Lower leg skin (tissue), 3 donors: ENCODE data around the gene APP.

Experiments used
- CTCF ChIP-seq, 3 donors: fragments of 450-650 bp; IDR thresholded peaks; one replicate each; pipeline ENCODE4 v1.5.1; 2016; ENCODE audit warnings: antibody characterized with exemption in 3 of 3, mild to moderate bottlenecking in 3 of 3, moderate library complexity in 2 of 3
- POLR2A ChIP-seq, 2 donors: fragments of 450-650 bp; IDR thresholded peaks; one replicate each; pipeline ENCODE4 v1.6.1; 2016 to 2017; ENCODE audit warnings: antibody characterized with exemption in 2 of 2, mild to moderate bottlenecking in 1 of 2, moderate library complexity in 1 of 2

- TF ChIP-seq CTCF (IDR thresholded peaks at IDR 0.05) (no peak), POLR2A (IDR thresholded peaks at IDR 0.05) (no peak)
Observed at GRCh38 chr21:25977068-25977611, 193.4 kb downstream of the APP start.
